GM19452 (cell line): ENCODE results near the gene ACR.

Experiments used
- ATAC-seq: cut with Tn5 transposase; IDR thresholded peaks from one replicate; pipeline ENCODE4 v1.9.1; 2021; ENCODE audit not compliant: unreplicated experiment

The ACR gene

GRCh38 chr22:50716290-50717024 lies 21.5 kb upstream of the ACR start:
- no peak for ATAC-seq

- ATAC-seq: no peak
These were observed 20.2 kb upstream of the ACR start for GRCh38 chr22:50717709-50718351.

GRCh38 chr22:50718352-50718709 lies 19.7 kb upstream of the ACR start:
- ATAC-seq: no peak

GRCh38 chr22:50719814-50720300 lies 18.1 kb upstream of the ACR start:
- ATAC-seq: no peak

- no peak for ATAC-seq
These were observed 17.4 kb upstream of the ACR start for GRCh38 chr22:50720301-50721256.

- ATAC-seq: no peak
These were observed 16.7 kb upstream of the ACR start for GRCh38 chr22:50721257-50721844.

- no peak for ATAC-seq
These were observed 15.8 kb upstream of the ACR start for GRCh38 chr22:50722048-50722701.

- ATAC-seq: no peak
These were observed 15.1 kb upstream of the ACR start for GRCh38 chr22:50722716-50723428.

GRCh38 chr22:50723991-50724390 lies 14.0 kb upstream of the ACR start:
- no peak for ATAC-seq

- ATAC-seq: no peak
These were observed 13.4 kb upstream of the ACR start for GRCh38 chr22:50724616-50725015.

- ATAC-seq: no peak
These were observed 12.4 kb upstream of the ACR start for GRCh38 chr22:50725597-50725996.

GRCh38 chr22:50726643-50727340 lies 11.2 kb upstream of the ACR start:
- no peak for ATAC-seq

GRCh38 chr22:50727678-50728522 lies 10.1 kb upstream of the ACR start:
- ATAC-seq: no peak

GRCh38 chr22:50728523-50728931 lies 9.5 kb upstream of the ACR start:
- ATAC-seq: no peak

GRCh38 chr22:50729391-50730012 lies 8.5 kb upstream of the ACR start:
- ATAC-seq: no peak

GRCh38 chr22:50730013-50730891 lies 7.8 kb upstream of the ACR start:
- no peak for ATAC-seq
